Keratinocyte (primary cell): Measurements from ENCODE around the gene SCEL. TPM values are rescaled to one million over a fixed set of nuclear protein-coding genes. Genes with fewer than 3 reads are reported as not detected.
A peak's percentile ranks its signal among the peaks of the same experiment; 100 is the strongest.

Experiments
- DNase-seq: peaks from one replicate; pipeline ENCODE4 v3.0.0-alpha.2; 2011; ENCODE audit warnings: low read depth, missing footprints, low spot score
- FAIRE-seq: peaks from 2 replicates; lab custom pipeline; 2011; peaks lifted over from hg19 to GRCh38; lab: Jason Lieb, UNC
- H2AFZ ChIP-seq: 2 replicates; pipeline ENCODE4 v1.6.0; 2012; ENCODE audit warnings: low read length, control low read depth, inconsistent platforms; ENCODE audit not compliant: control insufficient read depth
- H3K27ac ChIP-seq: 2 replicates; pipeline ENCODE4 v1.5.1; 2011; ENCODE audit warnings: low read length; ENCODE audit not compliant: control insufficient read depth, insufficient read depth
- H3K27me3 ChIP-seq: 3 replicates; pipeline ENCODE4 v1.6.0; 2011; ENCODE audit warnings: low read length; ENCODE audit not compliant: control insufficient read depth, insufficient read depth; ENCODE audit errors: extremely low read depth
- H3K36me3 ChIP-seq, 2 experiments: 2 replicates in 1 of 2; 3 replicates in 1 of 2; pipeline ENCODE4 v1.5.1; 2011; ENCODE audit warnings: low read length in 2 of 2, mild to moderate bottlenecking in 1 of 2; ENCODE audit not compliant: control insufficient read depth in 2 of 2, insufficient read depth in 2 of 2; ENCODE audit errors: extremely low read depth in 1 of 2
- H3K4me1 ChIP-seq: 3 replicates; pipeline ENCODE4 v1.5.1; 2011; ENCODE audit warnings: low read length; ENCODE audit not compliant: control insufficient read depth, insufficient read depth; ENCODE audit errors: extremely low read depth
- H3K4me2 ChIP-seq: 3 replicates; pipeline ENCODE4 v1.6.0; 2011; ENCODE audit warnings: low read depth, low read length; ENCODE audit not compliant: control insufficient read depth, insufficient read depth; ENCODE audit errors: extremely low read depth
- H3K4me3 ChIP-seq, 3 experiments: fragments of 200-600 bp in 1 of 3; sonication (generic) in 1 of 3; 2 replicates in 2 of 3; 3 replicates in 1 of 3; pipeline ENCODE4 v1.5.1; 2011 to 2016; ENCODE audit warnings: low read length in 3 of 3, mild to moderate bottlenecking in 3 of 3, control low read depth in 2 of 3, inconsistent platforms in 1 of 3, low read depth in 1 of 3, mixed read lengths in 1 of 3, mixed run types in 1 of 3, moderate library complexity in 1 of 3; ENCODE audit not compliant: control insufficient read depth in 2 of 3, insufficient read depth in 2 of 3; ENCODE audit errors: extremely low read depth in 1 of 3
- H3K79me2 ChIP-seq: 2 replicates; pipeline ENCODE4 v1.6.0; 2012; ENCODE audit warnings: low read length; ENCODE audit not compliant: control insufficient read depth, insufficient read depth
- H3K9ac ChIP-seq: 3 replicates; pipeline ENCODE4 v1.6.0; 2011; ENCODE audit warnings: low read length; ENCODE audit not compliant: control insufficient read depth, insufficient read depth; ENCODE audit errors: extremely low read depth
- H3K9me1 ChIP-seq: 3 replicates; pipeline ENCODE4 v1.6.0; 2011; ENCODE audit warnings: low read length; ENCODE audit not compliant: control insufficient read depth, insufficient read depth; ENCODE audit errors: extremely low read depth
- H3K9me3 ChIP-seq: 2 replicates; pipeline ENCODE4 v1.5.1; 2012; ENCODE audit warnings: low read depth, low read length; ENCODE audit not compliant: control insufficient read depth
- H4K20me1 ChIP-seq: 3 replicates; pipeline ENCODE4 v1.6.0; 2011; ENCODE audit warnings: low read length; ENCODE audit not compliant: control insufficient read depth, insufficient read depth; ENCODE audit errors: extremely low read depth
- EZH2 ChIP-seq: IDR thresholded peaks from one replicate; pipeline ENCODE4 v1.6.1; 2012; ENCODE audit warnings: inconsistent platforms, mild to moderate bottlenecking, low read length, moderate library complexity
- dilution Hi-C: fragments of 300-500 bp; cut with MboI; formaldehyde crosslinking; loops from one replicate; pipeline ENCODE4 v1.7.0; 2020; ENCODE audit warnings: low sequenced_read_pairs; ENCODE audit not compliant: extremely low pct_ligation_motif_present
- polyA plus RNA-seq, 5 experiments: library from polyadenylated mRNA; depleted of rRNA in 3 of 5; stranded (reverse) in 3 of 5; stranded (forward) in 1 of 5; unstranded in 1 of 5; fragments of >200 nt; gene quantifications; 1 replicate in 1 of 5; 2 replicates in 3 of 5; 3 replicates in 1 of 5; pipeline versions ENCODE4 v1.2.1 to v1.2.3, GENCODE V29; 2011 to 2012; ENCODE audit warnings: missing spikeins in 2 of 5, low read depth in 1 of 5, low replicate concordance in 1 of 5
- TF ChIP-seq, protein P1 (sequence below), 3 experiments: IDR thresholded peaks in 1 of 3; conservative IDR thresholded peaks in 1 of 3; optimal IDR thresholded peaks in 1 of 3; 2 replicates in 2 of 3; 3 replicates in 1 of 3; pipeline versions ENCODE3 to v1.5.1; 2011; ENCODE audit warnings: low read length in 3 of 3, mild to moderate bottlenecking in 3 of 3, moderate library complexity in 2 of 3, control low read depth in 1 of 3, inconsistent platforms in 1 of 3; ENCODE audit not compliant: insufficient read depth in 2 of 3; ENCODE audit errors: extremely low read depth in 1 of 3

The SCEL gene
- polyA plus RNA-seq, 1 donor (not counting 4 experiments of a cell fraction or from before 2014, with no cell fraction given), result 30.5 TPM

DNA sequence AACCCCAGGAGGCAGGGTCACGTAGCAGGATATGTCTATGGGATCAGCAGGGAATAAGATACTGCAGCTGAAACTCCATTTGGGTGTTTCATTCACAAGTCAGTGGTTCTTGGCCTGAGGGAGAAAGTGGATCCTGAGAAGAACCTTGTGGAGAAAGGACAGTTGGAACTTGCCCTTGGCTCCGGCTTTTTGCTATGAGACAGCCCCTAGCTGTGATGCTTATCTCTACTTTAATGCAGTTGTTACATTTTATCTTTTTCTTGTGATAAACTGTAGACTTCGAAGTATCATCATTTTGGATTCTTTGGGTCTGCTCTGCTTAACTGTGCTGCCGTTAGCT is 6.0 kb upstream of the SCEL start:
- TF ChIP-seq, protein P1, sequence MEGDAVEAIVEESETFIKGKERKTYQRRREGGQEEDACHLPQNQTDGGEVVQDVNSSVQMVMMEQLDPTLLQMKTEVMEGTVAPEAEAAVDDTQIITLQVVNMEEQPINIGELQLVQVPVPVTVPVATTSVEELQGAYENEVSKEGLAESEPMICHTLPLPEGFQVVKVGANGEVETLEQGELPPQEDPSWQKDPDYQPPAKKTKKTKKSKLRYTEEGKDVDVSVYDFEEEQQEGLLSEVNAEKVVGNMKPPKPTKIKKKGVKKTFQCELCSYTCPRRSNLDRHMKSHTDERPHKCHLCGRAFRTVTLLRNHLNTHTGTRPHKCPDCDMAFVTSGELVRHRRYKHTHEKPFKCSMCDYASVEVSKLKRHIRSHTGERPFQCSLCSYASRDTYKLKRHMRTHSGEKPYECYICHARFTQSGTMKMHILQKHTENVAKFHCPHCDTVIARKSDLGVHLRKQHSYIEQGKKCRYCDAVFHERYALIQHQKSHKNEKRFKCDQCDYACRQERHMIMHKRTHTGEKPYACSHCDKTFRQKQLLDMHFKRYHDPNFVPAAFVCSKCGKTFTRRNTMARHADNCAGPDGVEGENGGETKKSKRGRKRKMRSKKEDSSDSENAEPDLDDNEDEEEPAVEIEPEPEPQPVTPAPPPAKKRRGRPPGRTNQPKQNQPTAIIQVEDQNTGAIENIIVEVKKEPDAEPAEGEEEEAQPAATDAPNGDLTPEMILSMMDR (optimal IDR thresholded peaks at IDR 0.05 in 1 of 3, IDR thresholded peaks at IDR 0.05 in 1 of 3, conservative IDR thresholded peaks at IDR 0.05 in 1 of 3; ENCODE audit: extremely low read depth in 1 of 3, insufficient read depth in 2 of 3, low read length in 3 of 3), result no peak
- TF ChIP-seq EZH2, result no peak
- Histone ChIP-seq H3K79me2 (no peaks in the 10 kb centered on the region), H3K27ac (no peak overlapping the region), H3K36me3 (no peaks in the 10 kb centered on the region), H3K4me2 (no peak overlapping the region), H3K9ac (no peak overlapping the region), H4K20me1 (no peaks in the 10 kb centered on the region), H2AFZ (no peak overlapping the region), H3K9me1 (no peaks in the 10 kb centered on the region), H3K9me3 (no peaks in the 10 kb centered on the region), H3K4me3 (no peak overlapping the region), H3K4me1 (peaks cover 13% of the 10 kb centered on the region), H3K27me3 (no peaks in the 10 kb centered on the region)
- dilution Hi-C loops, result no loop called here
- DNase-seq, result no peak
- peak; percentile 32 for FAIRE-seq

DNA sequence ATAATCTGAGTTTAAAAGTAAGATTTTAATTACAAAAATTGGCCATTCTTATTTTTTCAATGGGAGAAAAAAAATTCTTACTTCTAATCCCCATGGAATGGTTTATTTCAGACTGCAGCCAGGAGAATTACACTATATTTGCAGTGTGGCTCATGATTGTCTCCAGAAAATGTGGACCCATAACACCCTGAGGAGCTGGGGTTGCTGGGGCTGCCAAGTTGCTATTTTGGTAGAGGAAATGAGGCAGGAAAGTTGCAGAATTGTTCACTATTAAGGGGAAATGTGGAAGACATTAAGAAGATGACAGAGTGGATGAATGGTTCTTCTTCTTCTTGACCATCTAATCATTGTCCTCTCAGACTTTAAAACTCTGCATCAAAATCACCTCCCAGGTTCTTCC is 4.6 kb upstream of the SCEL start:
- no peak for FAIRE-seq
- Histone ChIP-seq H3K9me1 (no peaks in the 10 kb centered on the region), H3K9ac (no peak overlapping the region), H3K4me3 (no peak overlapping the region), H3K4me2 (no peak overlapping the region), H2AFZ (no peak overlapping the region), H3K27me3 (no peaks in the 10 kb centered on the region), H3K4me1 (peaks cover 23% of the 10 kb centered on the region), H3K27ac (no peak overlapping the region), H3K9me3 (no peaks in the 10 kb centered on the region), H3K36me3 (no peaks in the 10 kb centered on the region), H4K20me1 (no peaks in the 10 kb centered on the region), H3K79me2 (no peaks in the 10 kb centered on the region)
- TF ChIP-seq, protein P1 (optimal IDR thresholded peaks at IDR 0.05 in 1 of 3, IDR thresholded peaks at IDR 0.05 in 1 of 3, conservative IDR thresholded peaks at IDR 0.05 in 1 of 3; ENCODE audit: extremely low read depth in 1 of 3, insufficient read depth in 2 of 3, low read length in 3 of 3), result no peak
- no peak for TF ChIP-seq EZH2
- DNase-seq, result no peak
- dilution Hi-C loops, result no loop called here
